ENCODE measurements around the gene FGF11.

The FGF11 gene

GRCh38 chr17:7483255-7484066 lies 44.1 kb downstream of the FGF11 start:
- H3K4me3 ChIP-seq (ENCODE audit: low read depth, low read length), result peak overlapping the region; percentile 87
- peak; percentile 73 for DNase-seq (ENCODE audit: low read depth, low spot score)
- CTCF ChIA-PET, result interaction anchor here (0.7 to 1.4 kb wide), 2 partner anchors 12 to 77 kb away, joined by 3 to 6 read pairs; no protein-coding TSS in a partner anchor
- POLR2A ChIA-PET, result interaction anchor here (0.6 to 3.4 kb wide), 22 partner anchors 7 to 203 kb away, joined by 3 to 19 read pairs (median 6); partner anchors contain the start of genes MPDU1, NEURL4, PLSCR3 and TMEM102
- TF ChIP-seq CTCF (IDR thresholded peaks at IDR 0.05; ENCODE audit: insufficient read depth, low read length, missing control alignments), result no peak

GRCh38 chr17:7484067-7484918 lies 45.0 kb downstream of the FGF11 start, which contains the start of gene POLR2A:
Gene POLR2A, plus strand, starts transcription at chr17:7484366.
- POLR2A ChIA-PET, result interaction anchor here (0.6 to 3.4 kb wide), 32 partner anchors 8 to 860 kb away, joined by 3 to 19 read pairs (median 4); partner anchors contain the start of genes CHRNB1, MPDU1, NEURL4 and PLSCR3
- peak; percentile 87 for DNase-seq (ENCODE audit: low read depth, low spot score)
- peak within 1 kb of the TSS; percentile 87 for H3K4me3 ChIP-seq (ENCODE audit: low read depth, low read length)
- no peak for TF ChIP-seq CTCF (IDR thresholded peaks at IDR 0.05; ENCODE audit: insufficient read depth, low read length, missing control alignments)
- CTCF ChIA-PET, result interaction anchor here (0.7 to 3.6 kb wide), 6 partner anchors 11 to 105 kb away, joined by 3 to 27 read pairs (median 6); partner anchors contain the start of gene SOX15

GRCh38 chr17:7484919-7485377 lies 45.6 kb downstream of the FGF11 start:
- ChIA-PET POLR2A (interaction anchor here (0.6 to 3.4 kb wide), 27 partner anchors 7 to 860 kb away, joined by 3 to 19 read pairs (median 5); partner anchors contain the start of genes CHRNB1, MPDU1, NEURL4 and TMEM102), CTCF (interaction anchor here (1.2 to 4.2 kb wide), 6 partner anchors 12 to 129 kb away, joined by 3 to 33 read pairs (median 9); partner anchors contain the start of genes SOX15 and TMEM95)
- no peak for DNase-seq (ENCODE audit: low read depth, low spot score)
- H3K4me3 ChIP-seq (ENCODE audit: low read depth, low read length), result peak overlapping the region; percentile 87
- peak; percentile 13 for TF ChIP-seq CTCF (IDR thresholded peaks at IDR 0.05; ENCODE audit: insufficient read depth, low read length, missing control alignments)

- ChIA-PET CTCF (interaction anchor here (0.9 to 4.2 kb wide), 6 partner anchors 28 to 140 kb away, joined by 3 to 33 read pairs (median 9); partner anchors contain the start of genes SOX15 and TMEM95), POLR2A (interaction anchor here (0.5 to 3.4 kb wide), 4 partner anchors 10 to 125 kb away, joined by 3 to 18 read pairs (median 3); no protein-coding TSS in a partner anchor)
- H3K4me3 ChIP-seq (ENCODE audit: low read depth, low read length), result peak overlapping the region; percentile 87
- no peak for TF ChIP-seq CTCF (IDR thresholded peaks at IDR 0.05; ENCODE audit: insufficient read depth, low read length, missing control alignments)
- DNase-seq (ENCODE audit: low read depth, low spot score), result no peak
Observed at GRCh38 chr17:7486181-7486580, 46.9 kb downstream of the FGF11 start.

GRCh38 chr17:7490144-7490543 lies 50.8 kb downstream of the FGF11 start:
- CTCF ChIA-PET, result interaction anchor here (1.0 to 1.9 kb wide), 5 partner anchors 25 to 444 kb away, joined by 3 to 8 read pairs (median 4); no protein-coding TSS in a partner anchor
- no peak for TF ChIP-seq CTCF (IDR thresholded peaks at IDR 0.05; ENCODE audit: insufficient read depth, low read length, missing control alignments)
- POLR2A ChIA-PET, result interaction anchor here (1.0 kb wide), 1 partner anchor 13 kb away, joined by 4 read pairs; no protein-coding TSS in a partner anchor
- no peak overlapping the region for H3K4me3 ChIP-seq (ENCODE audit: low read depth, low read length)
- DNase-seq (ENCODE audit: low read depth, low spot score), result no peak
